Testis (tissue), 2 donors: ENCODE data around the gene CA10.

Source experiments
- POLR2A ChIP-seq: fragments of 450-650 bp; IDR thresholded peaks from one replicate; pipeline ENCODE4 v1.6.1; 2017; ENCODE audit warnings: antibody characterized with exemption, mild to moderate bottlenecking, moderate library complexity
- TF ChIP-seq, protein P1 (sequence below), 3 experiments: fragments of 450-650 bp in 2 of 3; fragments of 200-600 bp in 1 of 3; sonication (generic) in 1 of 3; IDR thresholded peaks; one replicate each; pipeline ENCODE4 v1.5.1; 2016 to 2019; ENCODE audit warnings: antibody characterized with exemption in 3 of 3, mild to moderate bottlenecking in 2 of 3, moderate library complexity in 1 of 3

DNA sequence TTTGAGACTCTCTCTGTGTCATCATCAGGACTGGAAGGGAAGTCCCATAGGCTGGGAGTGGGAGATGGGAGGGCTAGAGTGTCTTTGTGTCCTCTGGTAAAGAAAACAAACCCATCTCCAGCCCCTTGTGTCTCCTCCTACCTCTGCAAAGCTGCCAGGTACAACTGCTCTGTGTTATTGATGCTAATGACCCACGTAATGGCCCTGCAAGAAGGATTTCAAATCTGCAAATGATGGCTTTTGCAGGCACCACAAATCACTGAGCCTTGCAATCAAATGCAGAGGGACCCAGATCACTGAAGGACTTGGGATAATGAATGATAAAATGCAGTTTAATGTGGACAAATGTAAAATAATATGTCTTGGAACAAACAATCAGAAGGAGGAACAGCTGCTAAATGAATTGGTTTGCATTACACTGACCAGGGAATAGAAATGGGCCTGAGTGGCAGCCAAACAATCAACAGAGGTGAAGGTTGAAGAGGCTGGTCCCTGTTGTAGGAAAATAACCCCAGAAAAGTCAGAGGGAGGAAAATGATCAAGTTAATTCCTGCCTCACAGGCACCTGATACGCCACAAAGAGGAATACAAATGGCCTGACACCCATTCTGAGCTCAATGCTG, 473.1 kb downstream of the CA10 start:
- TF ChIP-seq, protein P1, sequence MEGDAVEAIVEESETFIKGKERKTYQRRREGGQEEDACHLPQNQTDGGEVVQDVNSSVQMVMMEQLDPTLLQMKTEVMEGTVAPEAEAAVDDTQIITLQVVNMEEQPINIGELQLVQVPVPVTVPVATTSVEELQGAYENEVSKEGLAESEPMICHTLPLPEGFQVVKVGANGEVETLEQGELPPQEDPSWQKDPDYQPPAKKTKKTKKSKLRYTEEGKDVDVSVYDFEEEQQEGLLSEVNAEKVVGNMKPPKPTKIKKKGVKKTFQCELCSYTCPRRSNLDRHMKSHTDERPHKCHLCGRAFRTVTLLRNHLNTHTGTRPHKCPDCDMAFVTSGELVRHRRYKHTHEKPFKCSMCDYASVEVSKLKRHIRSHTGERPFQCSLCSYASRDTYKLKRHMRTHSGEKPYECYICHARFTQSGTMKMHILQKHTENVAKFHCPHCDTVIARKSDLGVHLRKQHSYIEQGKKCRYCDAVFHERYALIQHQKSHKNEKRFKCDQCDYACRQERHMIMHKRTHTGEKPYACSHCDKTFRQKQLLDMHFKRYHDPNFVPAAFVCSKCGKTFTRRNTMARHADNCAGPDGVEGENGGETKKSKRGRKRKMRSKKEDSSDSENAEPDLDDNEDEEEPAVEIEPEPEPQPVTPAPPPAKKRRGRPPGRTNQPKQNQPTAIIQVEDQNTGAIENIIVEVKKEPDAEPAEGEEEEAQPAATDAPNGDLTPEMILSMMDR (IDR thresholded peaks at IDR 0.05) = no peak
- TF ChIP-seq POLR2A = no peak
